ENCODE measurements around the gene RGS11.
"Not testable (repeated sequence)": the region's sequence is repeated elsewhere in the genome, so short reads cannot be mapped to it uniquely, and the experiment has no call there.

RGS11 gene

DNA sequence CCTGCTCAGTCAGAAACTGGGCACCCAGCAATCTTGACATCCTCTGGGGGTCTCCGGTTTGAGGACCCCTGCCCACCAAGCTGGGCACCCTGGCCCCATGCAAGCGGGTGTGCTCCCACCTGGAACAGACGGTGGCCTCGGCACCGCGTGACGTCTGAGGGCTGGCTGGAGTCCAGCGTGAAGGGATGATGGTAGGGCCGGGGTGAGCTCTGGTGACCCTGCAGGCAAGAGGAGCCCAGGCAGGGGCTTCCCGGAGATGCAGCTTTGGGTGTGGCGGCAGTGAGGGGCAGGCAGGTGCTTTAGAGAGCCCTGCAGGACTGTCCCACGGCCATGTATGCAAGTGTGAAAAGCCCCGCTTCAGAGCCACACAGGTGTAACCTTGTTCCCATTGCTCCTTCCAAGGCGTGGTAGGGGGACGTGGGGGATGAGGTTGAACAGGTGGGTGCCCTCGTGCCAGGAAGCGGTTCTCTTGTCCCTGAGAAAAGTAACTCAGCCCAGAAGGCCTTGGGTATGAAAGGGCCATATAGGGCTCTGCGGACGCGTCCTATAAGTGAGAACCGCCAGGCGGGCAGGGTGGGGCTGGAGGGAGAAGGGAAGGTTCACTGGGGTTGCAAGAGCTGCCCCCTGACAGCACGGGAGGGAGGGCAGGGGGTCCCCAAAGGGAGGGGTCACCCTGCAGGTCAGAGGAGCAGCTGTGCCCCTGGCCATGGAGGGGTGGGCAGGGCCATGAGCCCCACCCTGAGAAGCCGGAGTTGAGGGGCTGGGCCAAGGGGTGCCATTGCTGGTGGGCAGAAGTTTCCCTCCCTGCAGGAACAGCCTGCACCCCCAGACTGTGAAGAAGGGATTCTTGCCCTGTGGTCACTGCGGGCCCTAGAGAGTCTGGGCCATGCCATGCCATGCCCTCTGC, 9.2 kb downstream of the RGS11 start:
- no peak for DNase-seq (ENCODE audit: low read depth, low spot score)
- no peak overlapping the region for H3K4me3 ChIP-seq (ENCODE audit: low read length)

DNA sequence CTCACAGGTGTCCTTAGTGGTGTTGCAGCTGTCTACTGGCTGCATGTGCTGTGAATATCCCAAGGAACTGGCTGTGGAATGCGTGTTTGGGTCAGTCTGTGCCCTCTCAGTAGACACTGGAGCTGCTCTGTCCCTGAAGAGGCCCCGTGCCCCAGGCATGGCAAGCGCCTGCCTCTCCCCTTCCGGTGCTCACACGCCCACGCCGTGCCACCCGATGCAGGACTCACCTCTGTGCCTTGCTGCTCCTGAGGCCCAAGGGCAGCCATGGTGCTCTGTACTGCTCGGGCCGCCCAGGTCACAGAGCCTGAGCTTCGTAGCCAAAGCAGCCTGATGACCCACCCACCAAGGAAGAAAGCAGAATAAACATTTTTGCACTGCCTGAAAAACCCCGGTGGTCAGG, 10.0 kb downstream of the RGS11 start:
- no peak overlapping the region for H3K4me3 ChIP-seq (ENCODE audit: low read length)
- no peak for DNase-seq (ENCODE audit: low read depth, low spot score)

DNA sequence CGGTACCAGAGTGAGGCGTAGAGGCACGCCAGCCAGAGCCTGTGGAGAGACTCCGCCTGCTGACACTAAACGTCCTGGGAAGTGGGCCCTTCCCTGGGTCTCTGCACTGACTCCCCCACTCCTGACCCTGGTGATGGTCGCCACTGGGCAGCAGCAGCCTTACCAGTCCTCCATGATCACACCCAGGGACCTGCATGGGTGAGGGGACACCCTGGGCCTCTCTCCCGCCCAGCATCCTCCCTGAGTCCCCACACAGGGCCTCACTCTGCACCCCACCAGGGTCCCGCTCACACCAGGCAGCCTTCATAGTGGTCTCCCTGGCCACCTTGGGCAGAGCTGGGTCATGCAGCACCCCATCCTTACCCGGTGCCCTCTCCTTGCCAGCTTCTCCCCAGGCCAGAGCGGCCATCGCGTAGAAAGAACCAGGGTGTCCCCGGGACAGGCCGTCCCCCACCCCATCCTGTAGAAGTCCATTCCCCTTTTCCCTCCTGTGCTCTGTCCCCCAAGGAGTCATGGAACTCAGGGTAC, 10.7 kb downstream of the RGS11 start:
- DNase-seq (ENCODE audit: low read depth, low spot score): no peak
- no peak overlapping the region for H3K4me3 ChIP-seq (ENCODE audit: low read length)

DNA sequence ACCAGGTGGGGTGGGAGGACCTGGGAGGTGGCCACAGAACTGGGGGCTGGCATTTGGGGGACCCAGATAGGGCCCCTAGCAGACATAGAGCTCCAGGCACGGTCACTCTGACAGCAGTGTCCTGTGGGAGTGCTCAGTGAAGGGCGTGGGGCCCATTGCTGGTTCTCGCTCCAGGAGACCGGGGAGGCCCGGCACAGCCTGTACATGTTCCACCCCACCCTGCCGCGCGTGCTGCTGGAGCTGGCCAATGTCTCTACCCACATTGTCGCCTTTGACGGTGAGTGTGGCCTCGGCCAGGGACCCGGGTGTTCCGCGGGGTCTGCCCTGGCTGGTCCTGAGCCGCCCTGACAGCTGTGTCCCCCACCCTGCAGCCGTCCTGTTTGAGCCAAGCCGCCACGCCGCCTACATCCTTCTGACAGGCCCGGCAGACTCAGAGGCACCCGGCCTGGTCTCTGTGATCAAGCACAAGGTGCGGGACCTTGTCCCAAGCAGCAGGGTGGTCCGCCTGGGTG, 11.2 kb downstream of the RGS11 start:
- H3K4me3 ChIP-seq (ENCODE audit: low read length): no peak overlapping the region
- no peak for DNase-seq (ENCODE audit: low read depth, low spot score)

DNA sequence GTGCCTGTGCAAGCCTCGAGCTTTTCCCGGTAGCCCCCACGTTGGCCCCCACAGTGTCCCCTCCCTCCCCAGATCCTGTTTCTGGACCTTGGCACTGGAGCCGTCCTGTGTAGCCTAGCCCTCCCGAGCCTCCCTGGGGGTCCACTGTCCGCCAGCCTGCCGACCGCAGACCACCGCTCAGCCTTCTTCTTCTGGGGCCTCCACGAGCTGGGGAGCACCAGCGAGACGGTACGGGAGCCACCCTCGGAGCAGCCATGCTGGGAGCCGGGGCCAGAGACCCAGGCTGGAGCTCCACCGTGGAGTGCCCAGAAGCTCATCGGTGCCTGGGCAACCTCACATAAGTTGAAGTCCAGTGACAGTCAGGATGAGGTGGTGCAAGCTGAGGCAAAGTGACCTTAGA, 11.8 kb downstream of the RGS11 start:
- H3K4me3 ChIP-seq (ENCODE audit: low read length): no peak overlapping the region
- no peak for DNase-seq (ENCODE audit: low read depth, low spot score)

DNA sequence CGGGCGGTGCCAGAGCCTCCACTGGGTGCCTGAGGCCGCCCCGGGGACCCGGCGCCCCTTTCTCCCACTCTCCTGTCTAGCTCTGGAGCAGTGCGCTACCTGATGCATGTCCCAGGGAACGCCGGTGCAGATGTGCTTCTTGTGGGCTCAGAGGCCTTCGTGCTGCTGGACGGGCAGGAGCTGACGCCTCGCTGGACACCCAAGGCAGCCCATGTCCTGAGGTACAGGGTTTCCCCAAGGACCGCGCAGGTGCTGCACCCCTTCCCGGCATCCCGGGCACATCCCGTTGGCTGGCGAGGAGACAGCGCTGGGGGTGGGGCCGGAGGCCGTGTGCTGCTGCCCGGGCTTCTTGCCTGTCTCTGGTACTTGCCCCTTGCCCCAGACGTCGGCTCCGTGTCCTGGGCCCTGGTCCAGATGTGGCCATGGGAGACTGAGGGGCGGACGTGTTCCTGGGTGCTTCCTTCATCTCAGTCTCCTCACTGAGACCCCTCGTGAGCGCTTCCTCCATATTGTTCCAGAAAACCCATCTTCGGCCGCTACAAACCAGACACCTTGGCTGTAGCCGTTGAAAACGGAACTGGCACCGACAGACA, 12.5 kb downstream of the RGS11 start:
- no peak overlapping the region for H3K4me3 ChIP-seq (ENCODE audit: low read length)
- no peak for DNase-seq (ENCODE audit: low read depth, low spot score)

DNA sequence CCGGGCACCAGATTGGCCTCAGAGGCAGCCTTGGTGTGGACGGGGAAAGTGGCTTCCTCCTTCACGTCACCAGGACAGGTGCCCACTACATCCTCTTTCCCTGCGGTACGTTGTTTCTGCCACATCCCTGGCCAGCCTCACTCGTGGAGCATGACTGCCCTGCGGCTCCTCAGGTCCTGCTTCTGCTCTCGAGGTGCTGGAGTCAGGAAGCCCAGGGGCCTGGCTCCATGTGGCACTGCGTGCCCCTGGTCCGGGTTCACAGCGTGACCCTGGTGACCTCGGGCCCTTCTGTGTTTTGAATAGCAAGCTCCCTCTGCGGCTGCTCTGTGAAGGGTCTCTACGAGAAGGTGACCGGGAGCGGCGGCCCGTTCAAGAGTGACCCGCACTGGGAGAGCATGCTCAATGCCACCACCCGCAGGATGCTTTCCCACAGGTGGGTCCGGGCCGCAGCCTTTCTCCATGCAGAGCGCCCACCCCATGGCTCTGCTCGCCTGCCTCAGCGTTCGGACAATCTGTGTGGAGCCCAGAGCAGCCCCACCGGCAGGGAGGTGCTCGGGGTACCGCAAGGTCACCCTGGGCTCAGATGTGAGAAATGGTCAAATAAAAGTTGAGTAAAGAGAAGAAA, 13.5 kb downstream of the RGS11 start:
- no peak for DNase-seq (ENCODE audit: low read depth, low spot score)
- H3K4me3 ChIP-seq (ENCODE audit: low read length): no peak overlapping the region

DNA sequence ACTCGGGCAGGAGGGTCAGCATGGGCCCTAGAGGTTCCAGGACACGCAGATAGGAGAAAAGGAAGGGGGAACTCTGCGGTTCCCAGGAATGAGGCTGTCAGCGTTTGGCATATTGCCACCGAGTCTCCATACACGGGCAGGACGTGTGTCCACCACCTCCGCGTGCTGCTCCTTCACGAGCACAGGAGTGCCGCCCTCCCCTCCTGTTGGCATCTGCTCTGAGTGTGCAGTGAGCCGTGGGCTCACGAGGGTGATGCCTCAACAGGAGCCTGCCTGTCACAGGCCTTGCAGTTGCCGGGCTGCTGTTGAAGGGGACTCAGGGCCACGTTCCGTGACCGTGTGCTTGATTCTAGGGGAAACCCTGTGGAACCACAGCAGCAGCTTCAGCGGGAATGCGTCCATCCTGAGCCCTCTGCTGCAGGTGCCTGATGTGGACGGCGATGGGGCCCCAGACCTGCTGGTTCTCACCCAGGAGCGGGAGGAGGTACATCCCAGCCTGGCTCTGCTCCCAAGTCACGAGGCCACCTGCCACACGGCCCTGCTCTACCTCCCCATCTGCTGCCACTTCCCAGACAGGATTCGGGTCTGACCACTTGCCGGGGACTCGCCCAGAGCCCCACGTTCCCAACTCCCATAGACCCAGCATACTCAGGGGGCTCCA, 14.6 kb downstream of the RGS11 start:
- no peak for DNase-seq (ENCODE audit: low read depth, low spot score)
- H3K4me3 ChIP-seq (ENCODE audit: low read length): no peak overlapping the region

DNA sequence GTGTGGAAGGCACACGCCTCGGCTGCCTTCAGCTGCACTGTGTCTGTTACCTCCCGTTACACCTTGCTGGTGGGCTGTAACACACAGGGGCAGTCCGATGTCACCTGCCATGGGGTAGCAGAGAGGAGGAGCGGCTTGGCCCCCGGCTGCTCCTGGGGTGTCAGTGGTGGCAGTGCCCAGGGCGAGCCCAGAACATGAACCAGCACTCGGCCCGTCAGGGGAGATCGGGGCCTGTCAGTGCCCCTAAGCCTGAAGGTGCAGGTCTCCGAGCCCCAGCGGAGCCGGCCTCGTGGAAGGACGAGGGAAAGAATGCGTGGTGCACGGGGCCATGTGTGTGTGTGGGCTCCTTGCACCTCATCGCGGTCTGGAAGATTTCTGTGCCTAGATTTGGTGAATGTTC, 15.4 kb downstream of the RGS11 start:
- no peak for DNase-seq (ENCODE audit: low read depth, low spot score)
- no peak overlapping the region for H3K4me3 ChIP-seq (ENCODE audit: low read length)

DNA sequence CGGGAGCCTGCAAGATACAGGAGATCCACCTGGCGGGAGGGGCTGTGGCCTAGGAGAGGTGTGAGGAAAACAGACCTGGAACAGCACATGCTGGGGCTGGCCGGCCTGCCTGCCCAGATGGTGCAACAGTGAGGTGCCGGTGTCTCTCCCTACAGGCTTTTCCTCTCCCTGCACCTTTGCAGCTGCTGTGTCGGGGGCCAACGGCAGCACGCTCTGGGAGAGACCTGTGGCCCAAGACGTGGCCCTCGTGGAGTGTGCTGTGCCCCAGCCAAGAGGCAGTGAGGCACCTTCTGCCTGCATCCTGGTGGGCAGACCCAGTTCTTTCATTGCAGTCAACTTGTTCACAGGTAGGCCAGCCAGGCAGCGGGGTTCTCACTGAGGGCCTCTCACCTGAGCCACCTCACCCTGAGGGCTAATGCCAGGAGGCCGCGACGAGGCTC, 15.9 kb downstream of the RGS11 start:
- no peak overlapping the region for H3K4me3 ChIP-seq (ENCODE audit: low read length)
- DNase-seq (ENCODE audit: low read depth, low spot score): no peak

DNA sequence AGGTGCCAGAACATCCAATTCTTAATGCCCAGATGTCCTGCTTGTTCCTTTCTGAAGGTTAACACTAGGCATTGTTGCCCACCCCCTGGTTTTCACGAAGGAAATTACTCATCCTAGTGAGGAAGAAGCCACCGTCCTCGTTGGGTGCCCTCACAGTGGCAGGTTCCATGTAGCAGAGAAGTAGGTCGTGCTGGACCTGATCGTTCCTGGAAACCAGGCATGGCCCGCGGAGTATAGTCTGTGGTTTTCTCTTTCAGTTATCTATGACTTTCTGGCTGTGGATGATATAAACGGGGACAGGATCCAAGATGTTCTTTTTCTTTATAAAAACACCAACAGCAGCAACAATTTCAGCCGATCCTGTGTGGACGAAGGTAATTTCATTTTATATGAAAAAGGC, 16.5 kb downstream of the RGS11 start:
- no peak for DNase-seq (ENCODE audit: low read depth, low spot score)
- H3K4me3 ChIP-seq (ENCODE audit: low read length): no peak overlapping the region

DNA sequence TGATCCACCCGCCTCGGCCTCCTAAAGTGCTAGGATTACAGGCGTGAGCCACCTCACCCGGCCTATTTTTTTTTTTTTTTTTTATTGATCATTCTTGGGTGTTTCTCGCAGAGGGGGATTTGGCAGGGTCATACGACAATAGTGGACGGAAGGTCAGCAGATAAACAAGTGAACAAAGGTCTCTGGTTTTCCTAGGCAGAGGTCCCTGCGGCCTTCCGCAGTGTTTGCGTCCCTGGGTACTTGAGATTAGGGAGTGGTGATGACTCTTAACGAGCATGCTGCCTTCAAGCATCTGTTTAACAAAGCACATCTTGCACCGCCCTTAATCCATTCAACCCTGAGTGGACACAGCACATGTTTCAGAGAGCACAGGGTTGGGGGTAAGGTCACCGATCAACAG, 17.7 kb downstream of the RGS11 start:
- DNase-seq (ENCODE audit: low read depth, low spot score); H3K4me3 ChIP-seq (ENCODE audit: low read length): not testable (repeated sequence)

DNA sequence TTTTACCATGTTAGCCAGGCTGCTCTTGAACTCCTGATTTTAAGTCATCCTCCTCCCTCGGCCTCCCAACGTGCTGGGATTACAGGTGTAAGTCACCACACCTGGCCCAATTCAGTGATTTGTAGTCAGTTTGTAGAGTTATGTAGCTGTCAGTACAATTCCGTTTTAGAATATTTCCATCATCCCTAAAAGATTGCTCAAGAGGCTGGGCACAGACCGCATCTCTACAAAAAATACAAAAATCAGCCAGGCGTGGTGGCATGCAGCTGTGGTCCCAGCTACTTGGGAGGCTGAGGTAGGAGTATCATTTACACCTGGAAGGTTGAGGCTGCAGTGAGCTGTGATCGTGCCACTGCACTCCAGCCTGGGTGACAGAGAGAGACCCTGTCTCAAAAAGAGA, 20.6 kb downstream of the RGS11 start:
- H3K4me3 ChIP-seq (ENCODE audit: low read length): no peak overlapping the region
- DNase-seq (ENCODE audit: low read depth, low spot score): no peak

DNA sequence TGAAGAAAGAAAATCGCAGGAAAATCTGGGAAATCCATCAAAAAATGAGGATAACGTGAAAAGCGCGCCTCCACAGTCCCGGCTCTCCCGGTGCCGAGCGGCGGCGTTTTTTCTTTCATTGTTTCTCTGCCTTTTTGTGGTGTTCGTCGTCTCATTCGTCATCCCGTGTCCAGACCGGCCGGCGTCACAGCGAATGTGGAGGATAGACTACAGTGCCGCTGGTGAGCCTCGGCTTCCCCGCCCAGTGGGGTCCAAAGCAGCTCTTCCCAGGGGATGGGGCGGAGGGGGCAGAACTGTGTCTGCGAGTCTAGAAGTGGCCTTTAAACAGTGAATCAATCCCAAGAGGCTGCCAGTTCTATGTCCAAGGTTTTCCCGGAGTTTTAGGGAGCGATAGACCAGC, 21.3 kb downstream of the RGS11 start:
- H3K4me3 ChIP-seq (ENCODE audit: low read length): no peak overlapping the region
- no peak for DNase-seq (ENCODE audit: low read depth, low spot score)

DNA sequence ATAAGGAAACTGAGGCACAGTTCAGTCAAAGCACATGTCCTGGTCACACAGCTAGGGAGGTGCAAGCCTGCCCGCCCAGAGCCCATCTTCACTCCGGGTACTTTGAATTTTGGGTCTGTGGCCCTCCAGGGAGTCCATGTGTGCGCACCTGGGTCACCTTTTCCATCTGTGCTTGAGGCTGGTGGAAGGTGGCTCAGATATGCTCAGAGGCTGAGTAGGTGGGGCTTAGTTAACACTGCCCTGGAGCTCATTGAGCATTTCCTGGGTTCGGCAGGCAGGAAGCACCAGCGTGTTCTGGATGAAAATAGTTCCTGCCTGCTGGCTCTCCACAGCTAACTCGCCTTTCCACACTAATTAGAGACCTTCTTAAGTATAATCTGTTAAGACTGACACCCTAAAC, 21.9 kb downstream of the RGS11 start:
- no peak overlapping the region for H3K4me3 ChIP-seq (ENCODE audit: low read length)
- DNase-seq (ENCODE audit: low read depth, low spot score): no peak

DNA sequence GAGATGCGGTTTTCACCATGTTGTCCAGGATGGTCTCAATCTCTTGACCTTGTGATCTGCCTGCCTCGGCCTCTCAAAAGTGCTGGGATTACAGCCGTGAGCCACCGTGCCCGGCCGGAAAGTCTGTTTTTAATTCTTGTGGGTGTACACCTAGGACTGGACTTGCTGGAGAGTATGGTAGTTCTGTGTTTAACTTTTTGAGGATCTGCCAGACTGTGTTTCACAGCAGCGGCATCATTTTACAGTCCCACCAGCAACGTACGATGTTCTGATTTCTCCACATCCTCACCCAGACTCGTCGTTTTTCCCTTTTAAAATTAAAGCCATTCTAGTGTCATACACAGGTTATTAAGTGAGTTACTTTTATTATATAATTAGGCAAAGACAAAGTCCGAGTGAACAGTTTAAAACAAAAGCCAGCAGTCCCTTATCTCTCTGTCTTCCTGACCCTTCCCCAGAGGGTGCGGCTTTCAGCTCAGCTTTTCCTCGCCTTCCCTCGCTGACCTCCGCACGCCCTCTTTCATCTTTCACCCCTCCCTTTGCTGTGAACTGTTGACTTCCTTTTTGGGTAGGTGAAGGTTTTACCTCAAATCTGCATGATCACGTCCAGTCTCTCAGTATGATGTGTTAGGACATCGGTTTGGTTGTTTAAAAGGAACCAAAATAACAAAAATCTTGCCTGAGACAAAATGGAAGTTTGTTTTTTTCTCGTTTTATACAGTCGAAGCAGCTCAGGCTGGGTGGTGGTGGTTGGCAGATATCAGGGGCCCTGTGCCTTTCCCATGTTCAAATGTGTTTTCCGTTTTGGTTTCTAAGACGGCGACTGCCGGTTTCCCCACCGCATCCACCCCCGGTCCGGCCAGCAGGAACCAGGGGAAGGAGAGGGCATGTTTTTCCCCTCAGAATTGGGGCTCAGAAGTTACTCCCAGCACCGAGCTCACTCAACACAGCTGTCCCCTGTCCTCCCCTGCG, 23.1 kb downstream of the RGS11 start:
- no peak for DNase-seq (ENCODE audit: low read depth, low spot score)
- no peak overlapping the region for H3K4me3 ChIP-seq (ENCODE audit: low read length)

DNA sequence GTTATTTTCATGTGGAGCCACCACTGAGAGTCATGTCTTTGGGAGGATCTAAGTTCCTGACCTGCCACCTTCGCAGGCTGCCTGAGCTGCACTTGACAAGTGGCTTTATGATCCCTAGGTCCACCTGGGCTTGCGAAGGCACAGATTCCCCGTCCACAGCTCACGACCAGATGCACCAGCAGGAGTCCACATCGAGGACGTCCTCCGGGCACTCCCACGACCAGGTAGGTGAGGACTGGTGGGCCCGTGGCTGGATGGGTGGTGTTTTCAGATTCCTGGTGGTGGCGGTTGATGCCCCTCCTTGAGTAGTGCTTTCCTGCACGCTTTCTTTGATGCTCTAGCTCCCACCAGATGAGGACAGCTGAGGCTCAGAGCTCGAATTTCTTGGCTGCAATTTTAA, 26.3 kb downstream of the RGS11 start:
- H3K4me3 ChIP-seq (ENCODE audit: low read length): no peak overlapping the region

DNA sequence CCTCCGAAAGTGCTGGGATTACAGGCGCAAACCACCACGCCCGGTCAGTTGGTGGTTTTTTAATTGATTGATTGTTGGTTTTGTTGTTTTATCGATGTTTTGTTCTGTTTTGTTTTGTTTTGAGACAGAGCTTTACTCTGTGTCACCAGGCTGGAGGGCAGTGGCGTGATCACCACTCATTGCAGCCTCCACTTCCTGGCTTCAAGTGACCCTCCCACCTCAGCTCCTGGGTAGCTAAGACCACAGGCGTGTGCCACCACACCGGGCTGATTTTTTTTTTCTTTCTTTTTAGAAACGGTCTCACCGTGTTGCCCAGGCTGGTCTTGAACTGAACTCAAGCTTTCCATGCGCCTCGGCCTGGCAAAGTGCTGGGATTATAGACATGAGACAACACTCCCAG, 28.7 kb downstream of the RGS11 start:
- no peak for DNase-seq (ENCODE audit: low read depth, low spot score)

More for the DNA sequence above, 26.3 kb downstream of the RGS11 start:
- DNase-seq (ENCODE audit: low read depth, low spot score): no peak

More for the DNA sequence above, 28.7 kb downstream of the RGS11 start:
- H3K4me3 ChIP-seq (ENCODE audit: low read length): no peak overlapping the region
